Omental fat pad (tissue), 4 donors: ENCODE data around the gene ARHGDIA. TPM values are rescaled to one million over a fixed set of nuclear protein-coding genes. Genes with fewer than 3 reads are reported as not detected.

Experiments
- ATAC-seq: fragments of 150-250 bp; one replicate; pipeline ENCODE4 v1.9.1; 2016; ENCODE audit warnings: mild to moderate bottlenecking, moderate library complexity; ENCODE audit not compliant: low FRiP score
- DNase-seq: peaks from one replicate; pipeline ENCODE4 v3.0.0-alpha.2; 2019; ENCODE audit warnings: low spot score
- CTCF ChIP-seq, 3 donors: fragments of 450-650 bp; IDR thresholded peaks; one replicate each; pipeline ENCODE4 v1.5.1; 2016 to 2017; ENCODE audit warnings: antibody characterized with exemption in 3 of 3, mild to moderate bottlenecking in 3 of 3, moderate library complexity in 2 of 3
- total RNA-seq, 4 donors: library from RNA; depleted of rRNA; stranded (reverse); fragments of >200 nt; gene quantifications; one replicate each; pipeline ENCODE4 v1.1.0, GENCODE V29; 2016

ARHGDIA gene
- total RNA-seq, 4 donors from 2014 or later, result 125 to 250 (median 161) TPM

- no peak for TF ChIP-seq CTCF (IDR thresholded peaks at IDR 0.05)
- no peak for ATAC-seq
- no peak for DNase-seq
These were observed 14.3 kb upstream of the ARHGDIA start for GRCh38 chr17:81885454-81885853.

GRCh38 chr17:81884968-81885367 lies 13.8 kb upstream of the ARHGDIA start:
- no peak for TF ChIP-seq CTCF (IDR thresholded peaks at IDR 0.05)
- DNase-seq (no peak), ATAC-seq (no peak)

- ATAC-seq (no peak), DNase-seq (no peak)
- TF ChIP-seq CTCF (IDR thresholded peaks at IDR 0.05), result no peak
These were observed 13.4 kb upstream of the ARHGDIA start for GRCh38 chr17:81884520-81884919.

GRCh38 chr17:81879121-81879520 lies 8.0 kb upstream of the ARHGDIA start:
- no peak for DNase-seq
- no peak for ATAC-seq
- no peak for TF ChIP-seq CTCF (IDR thresholded peaks at IDR 0.05)

- TF ChIP-seq CTCF (IDR thresholded peaks at IDR 0.05), result no peak
- no peak for DNase-seq
- ATAC-seq, result no peak
These were observed 7.2 kb upstream of the ARHGDIA start for GRCh38 chr17:81878294-81878693.

- no peak for TF ChIP-seq CTCF (IDR thresholded peaks at IDR 0.05)
- DNase-seq (no peak), ATAC-seq (no peak)
These were observed 6.4 kb upstream of the ARHGDIA start for GRCh38 chr17:81877569-81877968.

- TF ChIP-seq CTCF (IDR thresholded peaks at IDR 0.05), result no peak
- DNase-seq, result peak; percentile 86
- ATAC-seq, result peak; percentile 20
These were observed 472 bp upstream of the ARHGDIA start for GRCh38 chr17:81871387-81872230.
